OCI-LY7 (cell line): ENCODE measurements around the gene KREMEN1. TPM values are rescaled to one million over a fixed set of nuclear protein-coding genes. Genes with fewer than 3 reads are reported as not detected.

Experiments
- BruUV-seq: library from RNA; stranded (reverse); fragments of 400-500 nt; replicated peaks from 2 replicates; lab custom pipeline; 2021; lab: Mats Ljungman, UMichigan
- CTCF ChIA-PET: fragments of 300-600 bp; sonication (Branson Sonifier 250); formaldehyde crosslinking; loops from one replicate; lab custom pipeline; 2022; ENCODE audit warnings: antibody characterized with exemption; ENCODE audit not compliant: unreplicated experiment; lab: Charles Lee
- POLR2A ChIA-PET: fragments of 300-600 bp; sonication (Branson Sonifier 250); formaldehyde crosslinking; loops from one replicate; lab custom pipeline; 2022; ENCODE audit warnings: antibody characterized with exemption; lab: Charles Lee
- DNase-seq: peaks from one replicate; pipeline ENCODE4 v3.0.0-alpha.2; 2015; ENCODE audit warnings: low spot score
- H2AFZ ChIP-seq: fragments of 200-600 bp; sonication (generic), shearing (Covaris generic); 2 replicates; pipeline ENCODE4 v1.6.1; 2014; ENCODE audit warnings: mild to moderate bottlenecking, antibody characterized with exemption, low read length, moderate library complexity
- H3K27ac ChIP-seq: fragments of 200-600 bp; sonication (generic); 2 replicates; pipeline ENCODE4 v1.5.1; 2014; ENCODE audit warnings: mixed run types, low read depth, mild to moderate bottlenecking, moderate library complexity, low read length, inconsistent platforms; ENCODE audit not compliant: poor library complexity, severe bottlenecking
- H3K36me3 ChIP-seq: fragments of 200-600 bp; sonication (generic); 2 replicates; pipeline ENCODE4 v1.6.1; 2014; ENCODE audit warnings: mild to moderate bottlenecking, antibody characterized with exemption, low read length, moderate library complexity, mixed read lengths; ENCODE audit not compliant: insufficient read depth
- H3K4me1 ChIP-seq: fragments of 200-600 bp; sonication (generic); 2 replicates; pipeline ENCODE4 v1.5.1; 2014; ENCODE audit warnings: mild to moderate bottlenecking, low read length; ENCODE audit not compliant: insufficient read depth, poor library complexity, severe bottlenecking
- H3K4me2 ChIP-seq: fragments of 200-600 bp; sonication (generic); 2 replicates; pipeline ENCODE4 v1.6.1; 2014; ENCODE audit warnings: mild to moderate bottlenecking, low read length
- H3K4me3 ChIP-seq: fragments of 200-600 bp; sonication (generic); 2 replicates; pipeline ENCODE4 v1.5.1; 2014; ENCODE audit warnings: mild to moderate bottlenecking, low read depth, low read length; ENCODE audit not compliant: poor library complexity, severe bottlenecking
- H3K79me2 ChIP-seq: fragments of 200-600 bp; sonication (generic); 2 replicates; pipeline ENCODE4 v1.6.1; 2016; ENCODE audit warnings: low read depth, mild to moderate bottlenecking, low read length, moderate library complexity, mixed read lengths; ENCODE audit not compliant: insufficient read depth
- H3K9me2 ChIP-seq: fragments of 200-600 bp; sonication (generic); 2 replicates; pipeline ENCODE4 v1.6.1; 2016; ENCODE audit warnings: mild to moderate bottlenecking, low read length, mixed read lengths; ENCODE audit not compliant: insufficient read depth
- H3K9me3 ChIP-seq: fragments of 200-600 bp; sonication (generic); 2 replicates; pipeline ENCODE4 v1.6.1; 2014; ENCODE audit warnings: mild to moderate bottlenecking, mixed run types, low read length, mixed read lengths
- H4K20me1 ChIP-seq: fragments of 200-600 bp; sonication (generic); 2 replicates; pipeline ENCODE4 v1.6.1; 2014; ENCODE audit warnings: mild to moderate bottlenecking, antibody characterized with exemption, low read length, moderate library complexity, mixed read lengths; ENCODE audit not compliant: insufficient read depth
- EZH2phosphoT487 ChIP-seq: fragments of 200-600 bp; sonication (generic); IDR thresholded peaks from 2 replicates; pipeline ENCODE4 v1.6.1; 2018; ENCODE audit warnings: low read depth, borderline replicate concordance, mild to moderate bottlenecking, mixed run types, antibody characterized with exemption, low read length, moderate library complexity, mixed read lengths
- intact Hi-C: fragments of 100-400 bp; cut with micrococcal nuclease; formaldehyde crosslinking; loops from one replicate; pipeline ENCODE4 v1.10.0; 2022; ENCODE audit not compliant: unreplicated experiment
- total RNA-seq, 2 experiments: library from RNA; depleted of rRNA in 1 of 2; stranded (reverse); fragments of >200 nt in 1 of 2; shearing (Covaris generic) in 1 of 2; gene quantifications; 2 replicates each; pipeline ENCODE4 v1.2.3, GENCODE V29; 2014 to 2022
- TF ChIP-seq, protein P1 (sequence below): fragments of 200-600 bp; sonication (generic); conservative IDR thresholded peaks from 2 replicates; pipeline ENCODE4 v1.5.1; 2014; ENCODE audit warnings: mild to moderate bottlenecking, antibody characterized with exemption, low read length, moderate library complexity, mixed read lengths

KREMEN1 gene
- total RNA-seq, 2 experiments from 2014 or later: not detected

GRCh38 chr22:29208879-29209623, 136.2 kb downstream of the KREMEN1 start:
- DNase-seq: peak; percentile 30
- H3K27ac ChIP-seq: no peak overlapping the region
- H3K9me3 ChIP-seq: no peaks in the 10 kb centered on the region
- no peaks in the 10 kb centered on the region for H3K79me2 ChIP-seq
- H3K4me3 ChIP-seq: no peak overlapping the region
- no peak for TF ChIP-seq EZH2phosphoT487
- TF ChIP-seq, protein P1, sequence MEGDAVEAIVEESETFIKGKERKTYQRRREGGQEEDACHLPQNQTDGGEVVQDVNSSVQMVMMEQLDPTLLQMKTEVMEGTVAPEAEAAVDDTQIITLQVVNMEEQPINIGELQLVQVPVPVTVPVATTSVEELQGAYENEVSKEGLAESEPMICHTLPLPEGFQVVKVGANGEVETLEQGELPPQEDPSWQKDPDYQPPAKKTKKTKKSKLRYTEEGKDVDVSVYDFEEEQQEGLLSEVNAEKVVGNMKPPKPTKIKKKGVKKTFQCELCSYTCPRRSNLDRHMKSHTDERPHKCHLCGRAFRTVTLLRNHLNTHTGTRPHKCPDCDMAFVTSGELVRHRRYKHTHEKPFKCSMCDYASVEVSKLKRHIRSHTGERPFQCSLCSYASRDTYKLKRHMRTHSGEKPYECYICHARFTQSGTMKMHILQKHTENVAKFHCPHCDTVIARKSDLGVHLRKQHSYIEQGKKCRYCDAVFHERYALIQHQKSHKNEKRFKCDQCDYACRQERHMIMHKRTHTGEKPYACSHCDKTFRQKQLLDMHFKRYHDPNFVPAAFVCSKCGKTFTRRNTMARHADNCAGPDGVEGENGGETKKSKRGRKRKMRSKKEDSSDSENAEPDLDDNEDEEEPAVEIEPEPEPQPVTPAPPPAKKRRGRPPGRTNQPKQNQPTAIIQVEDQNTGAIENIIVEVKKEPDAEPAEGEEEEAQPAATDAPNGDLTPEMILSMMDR: no peak
- no peaks in the 10 kb centered on the region for H3K36me3 ChIP-seq
- H3K4me1 ChIP-seq: no peaks in the 10 kb centered on the region
- no peaks in the 10 kb centered on the region for H3K9me2 ChIP-seq
- no peak overlapping the region for H3K4me2 ChIP-seq
- POLR2A ChIA-PET: no interaction called here
- no peak overlapping the region for H2AFZ ChIP-seq
- CTCF ChIA-PET: no interaction called here
- no peaks in the 10 kb centered on the region for H4K20me1 ChIP-seq
- no TSS peak for BruUV-seq
- intact Hi-C loops: no loop called here

DNA sequence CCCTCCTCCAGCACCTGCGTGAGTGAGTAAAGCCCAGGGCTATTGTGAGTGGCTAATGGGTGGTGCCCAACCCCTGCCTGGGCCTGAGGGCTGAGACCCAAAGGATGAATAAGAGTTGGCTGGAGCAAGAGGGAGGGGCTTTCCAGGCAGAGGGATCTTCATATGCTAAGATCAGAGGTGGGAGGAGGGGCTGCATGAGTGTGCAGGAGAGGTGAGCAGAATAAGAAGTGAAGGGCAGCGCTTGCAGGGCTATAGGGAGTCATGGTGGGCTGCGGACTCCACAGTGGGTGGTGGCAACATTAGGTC, 136.7 kb downstream of the KREMEN1 start:
- no peaks in the 10 kb centered on the region for H4K20me1 ChIP-seq
- intact Hi-C loops: no loop called here
- H3K4me1 ChIP-seq: no peaks in the 10 kb centered on the region

GRCh38 chr22:29211066-29211465, 138.2 kb downstream of the KREMEN1 start:
- ChIA-PET CTCF (no interaction called here), POLR2A (no interaction called here)
- Histone ChIP-seq H2AFZ (no peak overlapping the region), H3K27ac (no peak overlapping the region), H3K36me3 (no peaks in the 10 kb centered on the region), H3K4me3 (no peak overlapping the region), H3K4me2 (no peak overlapping the region), H3K9me3 (no peaks in the 10 kb centered on the region), H4K20me1 (no peaks in the 10 kb centered on the region), H3K79me2 (no peaks in the 10 kb centered on the region), H3K9me2 (no peaks in the 10 kb centered on the region), H3K4me1 (no peaks in the 10 kb centered on the region)
- intact Hi-C loops: no loop called here
- DNase-seq: no peak
- no peak for TF ChIP-seq EZH2phosphoT487
- TF ChIP-seq, protein P1: no peak
- BruUV-seq: no TSS peak

More for the DNA sequence above, 136.7 kb downstream of the KREMEN1 start:
- no peak overlapping the region for H3K27ac ChIP-seq
- CTCF ChIA-PET: no interaction called here
- no peaks in the 10 kb centered on the region for H3K9me2 ChIP-seq
- no peak overlapping the region for H3K4me3 ChIP-seq
- BruUV-seq: no TSS peak
- H3K79me2 ChIP-seq: no peaks in the 10 kb centered on the region
- H2AFZ ChIP-seq: no peak overlapping the region
- no peaks in the 10 kb centered on the region for H3K36me3 ChIP-seq
- no peak for DNase-seq
- TF ChIP-seq, protein P1: no peak
- TF ChIP-seq EZH2phosphoT487: no peak
- no peaks in the 10 kb centered on the region for H3K9me3 ChIP-seq
- POLR2A ChIA-PET: no interaction called here
- no peak overlapping the region for H3K4me2 ChIP-seq
